Measurements from ENCODE around the gene COL5A1.

COL5A1 gene

DNA sequence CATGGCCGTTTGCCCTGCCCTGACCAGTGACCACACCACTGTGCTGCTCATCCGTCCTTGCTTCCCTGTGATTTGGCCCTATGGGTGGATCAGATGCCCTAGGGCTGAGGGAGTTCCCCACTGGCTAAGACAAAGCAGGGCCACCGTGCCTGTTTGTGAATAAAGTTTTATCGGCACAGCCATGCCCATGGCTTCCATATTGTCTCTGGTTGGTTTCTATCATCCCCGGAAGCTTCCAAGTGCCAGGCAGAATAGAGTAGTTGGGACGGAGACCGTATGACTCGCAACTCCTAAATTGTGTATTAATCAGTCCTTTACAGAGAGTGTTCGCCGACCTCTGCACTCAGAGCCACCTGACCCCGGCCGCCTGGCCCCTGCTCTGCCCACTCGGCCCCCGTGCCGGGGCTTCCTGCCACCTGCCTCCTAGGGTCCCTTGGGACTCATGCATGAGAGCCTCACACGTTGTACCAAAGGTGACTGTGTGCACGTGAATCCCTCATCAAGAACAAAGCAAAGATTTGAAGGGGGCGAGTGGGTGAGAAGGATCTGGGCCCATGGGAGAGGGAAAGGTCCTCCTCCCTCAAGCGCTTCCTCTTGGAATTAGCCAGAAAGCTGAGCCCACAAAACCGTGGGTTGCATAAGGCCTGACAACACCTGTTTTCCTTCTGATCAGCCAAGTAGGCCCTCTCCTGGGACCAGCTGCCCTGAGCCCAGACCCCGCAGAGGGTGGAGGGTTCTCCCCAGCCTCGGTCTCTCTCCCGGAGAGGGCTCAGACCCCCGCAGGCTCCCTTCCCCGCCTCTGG is 227.3 kb downstream of the COL5A1 start:
- no peak for DNase-seq

DNA sequence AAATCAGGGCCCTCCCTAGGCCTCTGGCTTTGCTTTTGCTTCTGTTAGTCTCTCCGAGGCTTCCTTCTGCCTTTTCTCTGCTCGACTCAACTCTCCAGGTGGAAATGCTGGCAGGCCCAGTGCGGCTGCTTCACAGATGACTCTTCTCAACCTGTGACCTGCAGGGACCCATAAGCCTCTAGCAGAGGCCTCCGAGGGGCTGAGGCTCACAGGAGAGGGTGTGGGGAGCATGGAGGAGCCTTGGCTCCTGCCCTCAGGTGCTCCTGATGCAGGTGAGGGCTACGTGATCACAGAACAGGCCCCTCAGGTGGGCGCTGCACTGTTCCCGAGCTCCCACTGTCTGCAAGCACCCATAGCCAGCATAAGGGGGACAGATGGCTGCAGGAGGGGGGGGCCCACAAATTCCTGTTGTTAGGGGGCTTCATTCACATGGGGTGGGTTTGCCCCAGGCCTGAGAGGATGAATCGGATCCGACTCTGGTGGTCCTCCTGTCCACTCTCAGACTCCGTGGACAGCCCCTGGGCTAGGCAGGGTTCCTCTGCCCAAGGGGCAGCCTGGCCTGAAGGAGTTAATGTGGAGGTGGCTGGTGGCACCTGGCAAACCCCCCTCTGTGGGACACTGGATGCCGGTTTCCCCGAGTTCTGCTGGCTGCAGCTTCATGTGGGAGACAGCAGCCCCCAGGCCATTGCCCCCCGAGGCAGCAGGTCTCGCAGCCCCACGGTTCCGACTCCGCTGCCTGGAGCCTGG is 228.1 kb downstream of the COL5A1 start:
- no peak for DNase-seq

- DNase-seq, result no peak
Measured at GRCh38 chr9:134870301-134870694, 228.7 kb downstream of the COL5A1 start.

DNA sequence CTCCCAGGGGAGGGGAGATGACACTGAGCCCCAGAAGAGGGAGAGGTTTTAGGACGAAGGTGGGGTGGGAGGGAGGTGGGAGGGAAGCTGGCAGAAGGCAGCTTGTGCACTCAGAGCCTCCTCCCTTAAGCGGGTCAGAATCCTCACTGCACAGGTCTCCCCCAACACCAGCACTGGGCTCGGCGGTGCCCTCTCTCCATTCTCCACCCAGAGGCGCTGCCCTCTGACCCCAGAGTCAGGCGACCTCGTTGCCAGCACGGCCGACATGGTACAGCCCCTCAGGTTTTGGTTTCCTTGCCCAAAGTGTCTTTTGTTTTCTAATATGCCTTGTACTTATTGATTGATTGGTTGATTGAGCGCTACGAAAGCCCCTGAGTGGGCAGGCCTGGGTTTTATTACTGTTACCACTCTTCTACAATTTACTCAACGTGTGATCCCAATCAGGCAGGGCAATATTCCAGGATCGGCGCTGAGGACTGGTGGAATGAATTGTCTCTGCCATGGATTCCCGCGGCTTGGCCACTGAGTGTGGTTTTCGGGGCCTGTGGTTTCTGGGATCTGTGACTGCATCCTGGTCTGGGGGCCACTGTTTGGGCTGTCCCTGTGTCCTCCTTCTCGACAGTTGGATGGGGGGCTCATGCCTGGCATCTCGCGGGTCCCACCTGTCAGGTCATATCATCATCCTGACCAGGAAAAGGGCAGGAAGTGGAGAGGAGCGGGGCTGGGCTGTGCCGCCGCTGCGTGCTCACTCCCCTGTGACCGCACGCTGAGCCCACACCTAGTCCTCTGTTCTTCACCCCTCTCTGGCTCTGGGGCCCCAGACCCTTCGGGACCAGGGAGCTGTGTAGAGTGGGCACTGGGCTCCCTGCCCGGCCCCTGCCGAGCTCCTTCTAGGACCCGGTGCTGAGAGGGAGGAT is 229.4 kb downstream of the COL5A1 start:
- DNase-seq, result no peak

- DNase-seq, result no peak
Measured at GRCh38 chr9:134871697-134872340, 230.2 kb downstream of the COL5A1 start.

- no peak for DNase-seq
Measured at GRCh38 chr9:134872482-134873231, 231.1 kb downstream of the COL5A1 start.

DNA sequence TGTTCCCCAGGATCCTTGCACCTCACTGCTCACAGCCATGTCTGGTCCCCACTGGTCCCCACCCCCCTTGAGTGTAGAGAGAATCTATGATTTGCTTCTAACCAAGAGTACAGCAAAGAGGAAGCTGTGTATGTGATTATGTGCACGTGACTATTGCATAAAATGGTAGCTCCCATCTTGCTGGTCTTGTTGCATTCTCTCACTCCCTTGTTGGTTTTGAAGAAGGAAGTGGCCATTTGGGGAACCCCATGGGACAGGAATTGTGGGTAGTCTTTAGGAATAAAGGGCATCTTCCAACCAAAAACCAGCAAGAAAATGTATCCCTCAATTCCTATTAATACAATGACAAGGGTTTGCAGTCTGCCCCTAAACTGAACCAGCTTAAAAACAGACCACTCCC is 233.8 kb downstream of the COL5A1 start:
- DNase-seq, result no peak

GRCh38 chr9:134877541-134877940 is 235.9 kb downstream of the COL5A1 start:
- DNase-seq, result no peak

- DNase-seq, result no peak
Measured at GRCh38 chr9:134879664-134880483, 238.3 kb downstream of the COL5A1 start.

- no peak for DNase-seq
Measured at GRCh38 chr9:134880484-134881312, 239.1 kb downstream of the COL5A1 start, which contains the start of gene FCN2. Gene FCN2 (plus strand): TSS chr9:134880810. CDS start chr9:134880822, 12 bp downstream.

- no peak for DNase-seq
Measured at GRCh38 chr9:134881313-134881670, 239.7 kb downstream of the COL5A1 start.

GRCh38 chr9:134882204-134882785 is 240.7 kb downstream of the COL5A1 start:
- no peak for DNase-seq

GRCh38 chr9:134883040-134883782 is 241.6 kb downstream of the COL5A1 start:
- DNase-seq, result no peak

DNA sequence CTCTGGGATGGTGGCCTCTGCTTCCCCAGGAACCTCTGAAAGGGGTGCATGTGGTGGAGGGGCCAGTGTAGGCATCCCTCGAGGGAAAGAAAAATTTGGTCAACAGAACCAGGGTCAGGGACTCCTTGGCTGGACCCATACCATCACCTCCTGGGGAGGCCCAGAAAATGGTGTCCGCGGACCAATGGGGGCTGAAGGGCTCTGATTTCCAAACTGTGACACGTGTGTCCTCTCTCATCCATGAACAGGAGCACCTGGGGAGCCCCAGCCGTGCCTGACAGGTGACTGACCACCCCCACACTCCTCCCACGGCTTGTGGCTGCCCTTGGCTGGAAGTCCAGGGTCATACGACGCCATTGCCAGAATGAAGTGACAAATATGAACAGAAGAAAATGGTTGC is 242.9 kb downstream of the COL5A1 start:
- DNase-seq, result no peak

DNA sequence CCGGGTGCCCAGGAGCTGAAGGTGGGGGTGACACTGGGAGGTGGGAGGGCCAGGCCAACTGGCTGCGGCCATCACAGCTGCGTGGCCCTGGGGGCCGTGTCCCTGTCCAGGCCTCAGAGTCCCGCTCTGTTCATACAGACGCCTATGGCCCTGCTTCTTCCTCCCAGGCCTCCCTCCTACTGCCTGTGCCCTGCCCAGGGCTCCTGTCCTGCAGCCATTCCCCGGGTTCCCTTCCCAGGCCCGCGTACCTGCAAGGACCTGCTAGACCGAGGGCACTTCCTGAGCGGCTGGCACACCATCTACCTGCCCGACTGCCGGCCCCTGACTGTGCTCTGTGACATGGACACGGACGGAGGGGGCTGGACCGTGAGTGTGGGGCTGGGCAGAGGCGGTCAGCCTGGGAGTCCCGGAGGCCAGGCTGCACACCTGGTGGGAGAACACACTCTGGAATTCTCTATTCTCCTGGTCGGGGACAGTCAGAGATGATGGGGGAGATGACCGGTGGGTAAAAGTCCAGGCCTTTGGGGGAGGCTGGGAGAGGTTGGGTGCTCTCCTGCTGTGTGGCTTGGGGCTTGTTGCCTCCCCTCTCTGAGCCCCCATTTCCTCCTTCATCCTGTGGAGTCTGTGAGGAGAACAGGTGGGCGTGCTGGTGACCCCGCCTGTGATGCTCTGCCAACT is 243.5 kb downstream of the COL5A1 start:
- no peak for DNase-seq

DNA sequence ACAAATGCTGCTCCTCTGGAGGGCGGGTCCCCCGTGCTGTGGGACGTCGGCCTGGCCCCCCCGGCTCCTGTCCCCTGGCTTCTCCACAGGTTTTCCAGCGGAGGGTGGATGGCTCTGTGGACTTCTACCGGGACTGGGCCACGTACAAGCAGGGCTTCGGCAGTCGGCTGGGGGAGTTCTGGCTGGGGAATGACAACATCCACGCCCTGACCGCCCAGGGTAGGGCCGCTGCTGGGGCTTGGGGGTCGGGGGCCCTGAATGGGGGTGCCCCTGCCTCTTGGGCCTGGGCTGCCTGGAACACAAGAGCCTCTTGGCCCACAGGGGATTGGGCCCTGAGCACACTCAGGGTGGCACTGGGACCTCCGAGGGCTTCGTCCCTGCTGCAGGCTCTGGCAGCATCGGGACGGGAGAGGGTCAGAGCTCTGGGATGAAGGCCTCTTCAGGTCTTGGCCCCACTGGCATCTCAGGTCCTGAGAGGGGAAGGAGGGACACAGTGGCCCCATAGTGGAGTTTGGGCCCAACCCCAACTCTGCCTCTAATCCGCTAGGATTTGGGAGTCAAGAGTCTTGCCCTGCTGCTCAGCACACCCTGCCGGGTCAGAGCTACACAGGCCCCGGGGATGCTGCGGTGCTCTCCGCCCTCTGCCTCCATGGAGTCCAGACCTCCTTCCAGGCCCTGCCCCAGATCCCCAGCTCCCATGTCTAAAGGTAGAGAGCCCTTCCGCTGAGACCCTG is 244.2 kb downstream of the COL5A1 start:
- DNase-seq, result no peak

GRCh38 chr9:134886413-134886913 is 244.9 kb downstream of the COL5A1 start:
- DNase-seq, result no peak
